ENCODE measurements around the gene ADAM22. TPM values are rescaled to one million over a fixed set of nuclear protein-coding genes. Genes with fewer than 3 reads are reported as not detected.
A peak's percentile ranks its signal among the peaks of the same experiment; 100 is the strongest.

The ADAM22 gene
- total RNA-seq, 1 donor from 2014 or later = 13.4 TPM

- Mint-ChIP-seq H3K9me3 (peaks cover 13% of the 10 kb centered on the region), H3K27ac (ENCODE audit: unreplicated experiment) (no peak overlapping the region), H3K4me3 (no peak overlapping the region), H3K27me3 (ENCODE audit: low read depth) (no peaks in the 10 kb centered on the region), H3K4me1 (no peaks in the 10 kb centered on the region), H3K36me3 (ENCODE audit: low read depth) (peaks cover 27% of the 10 kb centered on the region)
- TF ChIP-seq, protein P1, sequence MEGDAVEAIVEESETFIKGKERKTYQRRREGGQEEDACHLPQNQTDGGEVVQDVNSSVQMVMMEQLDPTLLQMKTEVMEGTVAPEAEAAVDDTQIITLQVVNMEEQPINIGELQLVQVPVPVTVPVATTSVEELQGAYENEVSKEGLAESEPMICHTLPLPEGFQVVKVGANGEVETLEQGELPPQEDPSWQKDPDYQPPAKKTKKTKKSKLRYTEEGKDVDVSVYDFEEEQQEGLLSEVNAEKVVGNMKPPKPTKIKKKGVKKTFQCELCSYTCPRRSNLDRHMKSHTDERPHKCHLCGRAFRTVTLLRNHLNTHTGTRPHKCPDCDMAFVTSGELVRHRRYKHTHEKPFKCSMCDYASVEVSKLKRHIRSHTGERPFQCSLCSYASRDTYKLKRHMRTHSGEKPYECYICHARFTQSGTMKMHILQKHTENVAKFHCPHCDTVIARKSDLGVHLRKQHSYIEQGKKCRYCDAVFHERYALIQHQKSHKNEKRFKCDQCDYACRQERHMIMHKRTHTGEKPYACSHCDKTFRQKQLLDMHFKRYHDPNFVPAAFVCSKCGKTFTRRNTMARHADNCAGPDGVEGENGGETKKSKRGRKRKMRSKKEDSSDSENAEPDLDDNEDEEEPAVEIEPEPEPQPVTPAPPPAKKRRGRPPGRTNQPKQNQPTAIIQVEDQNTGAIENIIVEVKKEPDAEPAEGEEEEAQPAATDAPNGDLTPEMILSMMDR (conservative IDR thresholded peaks at IDR 0.05) = no peak
- no peak for DNase-seq (ENCODE audit: low read depth, low spot score)
Observed at GRCh38 chr7:88034083-88034695, 100.1 kb downstream of the ADAM22 start.

DNA sequence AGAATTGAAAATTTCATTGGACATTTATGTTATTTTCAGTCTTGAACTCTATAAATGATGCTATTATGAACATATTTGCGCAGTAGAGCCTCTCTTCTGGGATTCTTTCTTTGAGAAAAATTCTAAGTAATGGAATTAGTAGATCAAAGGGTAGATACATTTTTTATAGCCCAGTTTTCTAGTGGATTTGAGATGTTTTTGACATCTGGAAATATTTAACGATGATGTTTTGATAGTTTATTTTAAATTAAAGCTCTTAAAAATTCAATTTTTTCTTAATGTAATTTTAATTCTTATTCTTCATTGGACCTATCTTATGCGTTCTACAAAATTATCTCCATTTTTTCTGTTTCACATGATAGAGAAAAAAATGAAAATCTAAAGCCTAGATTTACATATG lies 103.0 kb downstream of the ADAM22 start:
- H3K4me1 Mint-ChIP-seq = no peaks in the 10 kb centered on the region
- DNase-seq (ENCODE audit: low read depth, low spot score) = no peak
- no peaks in the 10 kb centered on the region for H3K27me3 Mint-ChIP-seq (ENCODE audit: low read depth)
- H3K36me3 Mint-ChIP-seq (ENCODE audit: low read depth) = peaks cover 12% of the 10 kb centered on the region
- H3K27ac Mint-ChIP-seq (ENCODE audit: unreplicated experiment) = no peak overlapping the region
- peaks cover 5% of the 10 kb centered on the region for H3K9me3 Mint-ChIP-seq
- TF ChIP-seq, protein P1 (conservative IDR thresholded peaks at IDR 0.05) = no peak
- no peak overlapping the region for H3K4me3 Mint-ChIP-seq

GRCh38 chr7:88040694-88041093 lies 106.6 kb downstream of the ADAM22 start:
- no peaks in the 10 kb centered on the region for H3K9me3 Mint-ChIP-seq
- H3K36me3 Mint-ChIP-seq (ENCODE audit: low read depth) = no peaks in the 10 kb centered on the region
- H3K27ac Mint-ChIP-seq (ENCODE audit: unreplicated experiment) = no peak overlapping the region
- H3K4me3 Mint-ChIP-seq = no peak overlapping the region
- TF ChIP-seq, protein P1 (conservative IDR thresholded peaks at IDR 0.05) = no peak
- DNase-seq (ENCODE audit: low read depth, low spot score) = no peak
- no peaks in the 10 kb centered on the region for H3K4me1 Mint-ChIP-seq
- H3K27me3 Mint-ChIP-seq (ENCODE audit: low read depth) = no peaks in the 10 kb centered on the region

DNA sequence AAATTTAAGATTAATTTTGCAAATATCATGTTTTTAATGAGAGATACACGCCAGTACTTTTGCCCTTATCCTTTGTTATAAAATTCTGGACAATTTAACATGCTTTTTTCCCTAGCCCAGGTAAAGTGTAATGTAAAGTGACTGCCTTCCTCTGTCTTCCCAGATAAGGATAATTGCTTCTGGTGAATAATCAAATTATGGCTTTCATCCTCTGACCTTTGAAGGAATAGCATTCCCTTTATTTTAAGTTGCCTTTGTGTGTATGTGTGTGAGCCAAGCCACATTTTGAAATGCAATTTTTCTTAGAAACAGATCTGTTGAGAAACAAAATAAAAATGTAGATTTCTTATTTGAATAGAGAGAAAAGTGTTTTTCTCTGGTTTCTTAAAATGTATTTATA lies 107.5 kb downstream of the ADAM22 start:
- no peak for DNase-seq (ENCODE audit: low read depth, low spot score)
- Mint-ChIP-seq H3K9me3 (no peaks in the 10 kb centered on the region), H3K27ac (ENCODE audit: unreplicated experiment) (no peak overlapping the region), H3K4me1 (no peaks in the 10 kb centered on the region), H3K36me3 (ENCODE audit: low read depth) (no peaks in the 10 kb centered on the region), H3K4me3 (no peak overlapping the region), H3K27me3 (ENCODE audit: low read depth) (no peaks in the 10 kb centered on the region)
- TF ChIP-seq, protein P1 (conservative IDR thresholded peaks at IDR 0.05) = no peak

GRCh38 chr7:88042157-88042556 lies 108.1 kb downstream of the ADAM22 start:
- H3K27ac Mint-ChIP-seq (ENCODE audit: unreplicated experiment) = peak overlapping the region; percentile 63
- H3K4me1 Mint-ChIP-seq = no peaks in the 10 kb centered on the region
- H3K9me3 Mint-ChIP-seq = no peaks in the 10 kb centered on the region
- DNase-seq (ENCODE audit: low read depth, low spot score) = no peak
- TF ChIP-seq, protein P1 (conservative IDR thresholded peaks at IDR 0.05) = no peak
- no peak overlapping the region for H3K4me3 Mint-ChIP-seq
- H3K36me3 Mint-ChIP-seq (ENCODE audit: low read depth) = no peaks in the 10 kb centered on the region
- H3K27me3 Mint-ChIP-seq (ENCODE audit: low read depth) = no peaks in the 10 kb centered on the region

All from neural crest cell (in vitro differentiated cells).